AG04450 (cell line): ENCODE data around the gene COX8C. TPM values are rescaled to one million over a fixed set of nuclear protein-coding genes. Genes with fewer than 3 reads are reported as not detected.

ENCODE experiments used
- CTCF ChIA-PET: fragments of 300-600, 350-600 bp; formaldehyde crosslinking; extraction: SDS; loops from one replicate; lab custom pipeline; 2022; ENCODE audit warnings: antibody characterized with exemption, inconsistent platforms; lab: Charles Lee
- POLR2A ChIA-PET: fragments of 350-600 bp; formaldehyde crosslinking; extraction: SDS; loops from one replicate; lab custom pipeline; 2021; ENCODE audit warnings: antibody characterized with exemption, inconsistent platforms; lab: Yijun Ruan, JAX
- DNase-seq: peaks from one replicate; pipeline ENCODE4 v3.0.0-alpha.2; 2011; ENCODE audit warnings: low read depth, low spot score
- H3K27ac ChIP-seq: one replicate; pipeline ENCODE4 v1.5.1; 2012; ENCODE audit warnings: low read depth, low read length, control low read depth
- H3K27me3 ChIP-seq: one replicate; pipeline ENCODE4 v1.6.0; 2012; ENCODE audit warnings: low read length; ENCODE audit not compliant: control insufficient read depth, insufficient read depth
- H3K4me3 ChIP-seq: 2 replicates; pipeline ENCODE4 v1.5.1; 2011; ENCODE audit warnings: mild to moderate bottlenecking, low read depth, low read length, control low read depth
- H3K9me3 ChIP-seq: 2 replicates; pipeline ENCODE4 v1.5.1; 2012; ENCODE audit warnings: low read length; ENCODE audit not compliant: control insufficient read depth, insufficient read depth
- CTCF ChIP-seq: IDR thresholded peaks from 2 replicates; pipeline ENCODE4 v1.5.1; 2011; ENCODE audit warnings: low read depth, low read length, control low read depth, inconsistent platforms
- polyA plus RNA-seq: library from polyadenylated mRNA; depleted of rRNA; stranded (reverse); fragments of >200 nt; gene quantifications from 2 replicates; pipeline ENCODE4 v1.2.3, GENCODE V29; 2011

The COX8C gene
- polyA plus RNA-seq, 1 experiment = not detected

GRCh38 chr14:93317210-93317874 lies 29.6 kb upstream of the COX8C start:
- CTCF ChIA-PET = interaction anchor here (1.2 kb wide), 1 partner anchor 204 kb away, joined by 3 read pairs; no protein-coding TSS in a partner anchor
- POLR2A ChIA-PET = no interaction called here
- TF ChIP-seq CTCF = no peak

GRCh38 chr14:93317875-93318807 lies 28.8 kb upstream of the COX8C start:
- no peak overlapping the region for H3K4me3 ChIP-seq
- no peak for TF ChIP-seq CTCF
- no peaks in the 10 kb centered on the region for H3K27me3 ChIP-seq
- DNase-seq = no peak
- no peaks in the 10 kb centered on the region for H3K9me3 ChIP-seq
- H3K27ac ChIP-seq = peak overlapping the region; percentile 25
- ChIA-PET CTCF (interaction anchor here (1.2 kb wide), 1 partner anchor 205 kb away, joined by 3 read pairs; no protein-coding TSS in a partner anchor), POLR2A (no interaction called here)

More at GRCh38 chr14:93317210-93317874, 29.6 kb upstream of the COX8C start:
- H3K27me3 ChIP-seq = no peaks in the 10 kb centered on the region
- H3K4me3 ChIP-seq = no peak overlapping the region
- peak overlapping the region; percentile 25 for H3K27ac ChIP-seq
- no peaks in the 10 kb centered on the region for H3K9me3 ChIP-seq
- DNase-seq = no peak

- no peak for DNase-seq
- POLR2A ChIA-PET = no interaction called here
- TF ChIP-seq CTCF = no peak
- H3K9me3 ChIP-seq = no peaks in the 10 kb centered on the region
- CTCF ChIA-PET = no interaction called here
- no peak overlapping the region for H3K4me3 ChIP-seq
- no peaks in the 10 kb centered on the region for H3K27me3 ChIP-seq
- H3K27ac ChIP-seq = no peak overlapping the region
These were observed 28.1 kb upstream of the COX8C start for GRCh38 chr14:93318927-93319326.

- CTCF ChIA-PET = no interaction called here
- Histone ChIP-seq H3K27ac (no peak overlapping the region), H3K27me3 (no peaks in the 10 kb centered on the region), H3K4me3 (no peak overlapping the region), H3K9me3 (no peaks in the 10 kb centered on the region)
- no peak for DNase-seq
- TF ChIP-seq CTCF = no peak
- POLR2A ChIA-PET = no interaction called here
These were observed 27.5 kb upstream of the COX8C start for GRCh38 chr14:93319494-93319893.

- no peak overlapping the region for H3K27ac ChIP-seq
- no peak overlapping the region for H3K4me3 ChIP-seq
- H3K27me3 ChIP-seq = no peaks in the 10 kb centered on the region
- no peak for DNase-seq
- CTCF ChIA-PET = no interaction called here
- POLR2A ChIA-PET = no interaction called here
- TF ChIP-seq CTCF = no peak
- H3K9me3 ChIP-seq = no peaks in the 10 kb centered on the region
These were observed 27.0 kb upstream of the COX8C start for GRCh38 chr14:93319958-93320357.
